Coronary artery (tissue), 2 donors: ENCODE measurements around the gene HSPB9.

Experiments used
- DNase-seq: peaks from one replicate; pipeline ENCODE4 v3.0.0-alpha.2; 2017; ENCODE audit warnings: low spot score
- H3K27ac ChIP-seq, 2 donors: fragments of 200-600 bp; sonication (generic); one replicate each; pipeline ENCODE4 v1.5.1; 2016 to 2019
- H3K4me3 ChIP-seq: fragments of 200-600 bp; sonication (generic); 2 replicates; pipeline ENCODE4 v1.5.1; 2016; ENCODE audit warnings: mild to moderate bottlenecking, moderate library complexity
- CTCF ChIP-seq: fragments of 200-600 bp; sonication (generic); IDR thresholded peaks from one replicate; pipeline ENCODE4 v1.5.1; 2019; ENCODE audit warnings: antibody characterized with exemption

The HSPB9 gene

GRCh38 chr17:42146911-42147607 is 24.5 kb downstream of the HSPB9 start:
- no peak for DNase-seq
- no peak for TF ChIP-seq CTCF
- no peak overlapping the region for H3K27ac ChIP-seq
- no peak overlapping the region for H3K4me3 ChIP-seq

- TF ChIP-seq CTCF = no peak
- DNase-seq = no peak
- H3K27ac ChIP-seq = peak overlapping the region; percentile 67 to 94
- H3K4me3 ChIP-seq = peak overlapping the region; percentile 100
These were observed 31.5 kb downstream of the HSPB9 start for GRCh38 chr17:42153919-42154742.

GRCh38 chr17:42155614-42156045 is 33.0 kb downstream of the HSPB9 start:
- Histone ChIP-seq H3K4me3 (peak overlapping the region; percentile 100), H3K27ac (no peak overlapping the region)
- no peak for DNase-seq
- no peak for TF ChIP-seq CTCF

GRCh38 chr17:42159796-42160530 is 37.4 kb downstream of the HSPB9 start:
- no peak for DNase-seq
- no peak overlapping the region for H3K27ac ChIP-seq
- TF ChIP-seq CTCF = no peak
- no peak overlapping the region for H3K4me3 ChIP-seq

- H3K27ac ChIP-seq = no peak overlapping the region
- DNase-seq = no peak
- TF ChIP-seq CTCF = no peak
- H3K4me3 ChIP-seq = no peak overlapping the region
These were observed 37.9 kb downstream of the HSPB9 start for GRCh38 chr17:42160531-42160910.

- H3K4me3 ChIP-seq = no peak overlapping the region
- no peak for DNase-seq
- no peak for TF ChIP-seq CTCF
- H3K27ac ChIP-seq = no peak overlapping the region
These were observed 40.5 kb downstream of the HSPB9 start for GRCh38 chr17:42163113-42163512.
